HEK293 (cell line): ENCODE measurements around the gene LRP2BP.

Experiments used
- CTCF ChIA-PET: fragments of 350-600 bp; formaldehyde crosslinking; extraction: SDS; loops from one replicate; lab custom pipeline; 2021; ENCODE audit warnings: antibody characterized with exemption; lab: Yijun Ruan, JAX
- POLR2A ChIA-PET: fragments of 300-600 bp; formaldehyde crosslinking; extraction: SDS; loops from one replicate; lab custom pipeline; 2020; ENCODE audit warnings: antibody characterized with exemption, inconsistent platforms; lab: Yijun Ruan, JAX
- H3K27ac ChIP-seq: fragments of 200-500 bp; sonication (Bioruptor generic); 2 replicates; pipeline ENCODE4 v1.5.1; 2014; ENCODE audit warnings: low read depth, low read length, control low read depth, inconsistent platforms; ENCODE audit errors: extremely low read depth
- H3K36me3 ChIP-seq, 2 experiments: fragments of 200-500 bp in 1 of 2; sonication (Bioruptor generic) in 1 of 2; 1 replicate in 1 of 2; 2 replicates in 1 of 2; pipeline ENCODE4 v1.5.1; 2014 to 2017; ENCODE audit warnings: inconsistent platforms in 2 of 2, low read length in 2 of 2; ENCODE audit not compliant: control insufficient read depth in 2 of 2, insufficient read depth in 1 of 2
- H3K4me1 ChIP-seq: fragments of 200-500 bp; sonication (Bioruptor generic); 2 replicates; pipeline ENCODE4 v1.5.1; 2014; ENCODE audit warnings: mild to moderate bottlenecking, low read length, inconsistent platforms; ENCODE audit not compliant: control insufficient read depth, insufficient read depth
- H3K4me3 ChIP-seq: 2 replicates; pipeline ENCODE4 v1.5.1; 2011; ENCODE audit warnings: low read depth, mild to moderate bottlenecking, control low read depth, low read length, moderate library complexity
- H3K9me3 ChIP-seq: fragments of 200-500 bp; sonication (Bioruptor generic); 2 replicates; pipeline ENCODE4 v1.5.1; 2014; ENCODE audit warnings: low read depth, low read length, inconsistent platforms; ENCODE audit not compliant: control insufficient read depth, insufficient read depth
- GLIS1 ChIP-seq: fragments of 450-650 bp; formaldehyde crosslinking; IDR thresholded peaks from 2 replicates; pipeline ENCODE4 v1.5.1; 2016; ENCODE audit warnings: missing biosample characterization, missing genetic modification characterization
- IKZF3 ChIP-seq: fragments of 450-650 bp; IDR thresholded peaks from 2 replicates; pipeline ENCODE4 v1.5.0; 2018; ENCODE audit warnings: missing biosample characterization, mild to moderate bottlenecking, missing genetic modification characterization, moderate library complexity
- KLF1 ChIP-seq: fragments of 450-650 bp; formaldehyde crosslinking; IDR thresholded peaks from 2 replicates; pipeline ENCODE4 v1.5.1; 2016; ENCODE audit warnings: missing biosample characterization, missing genetic modification characterization
- KLF8 ChIP-seq: fragments of 450-650 bp; formaldehyde crosslinking; IDR thresholded peaks from 2 replicates; pipeline ENCODE4 v1.5.1; 2016; ENCODE audit warnings: missing biosample characterization, missing genetic modification characterization
- KLF9 ChIP-seq: fragments of 450-650 bp; formaldehyde crosslinking; IDR thresholded peaks from 2 replicates; pipeline ENCODE4 v1.5.1; 2016; ENCODE audit warnings: missing biosample characterization, missing genetic modification characterization, low read depth
- MYNN ChIP-seq: fragments of 450-650 bp; formaldehyde crosslinking; IDR thresholded peaks from 2 replicates; pipeline ENCODE4 v1.5.1; 2016; ENCODE audit warnings: missing biosample characterization, missing genetic modification characterization, borderline replicate concordance
- PRDM4 ChIP-seq: fragments of 450-650 bp; formaldehyde crosslinking; IDR thresholded peaks from 2 replicates; pipeline ENCODE4 v1.5.1; 2017; ENCODE audit warnings: missing biosample characterization, missing genetic modification characterization
- SETDB1 ChIP-seq: IDR thresholded peaks from one replicate; pipeline ENCODE4 v1.6.1; 2017; ENCODE audit warnings: mild to moderate bottlenecking, low read length, moderate library complexity, mixed read lengths; ENCODE audit not compliant: insufficient read length
- ZBTB1 ChIP-seq: fragments of 450-650 bp; formaldehyde crosslinking; IDR thresholded peaks from 2 replicates; pipeline ENCODE4 v1.5.1; 2016; ENCODE audit warnings: missing biosample characterization, missing genetic modification characterization
- ZNF146 ChIP-seq: fragments of 450-650 bp; formaldehyde crosslinking; IDR thresholded peaks from 2 replicates; pipeline ENCODE4 v1.5.1; 2016; ENCODE audit warnings: missing biosample characterization, missing genetic modification characterization
- ZNF18 ChIP-seq: fragments of 450-650 bp; formaldehyde crosslinking; IDR thresholded peaks from 2 replicates; pipeline ENCODE4 v1.5.1; 2016; ENCODE audit warnings: missing biosample characterization, missing genetic modification characterization
- ZNF2 ChIP-seq: fragments of 450-650 bp; formaldehyde crosslinking; IDR thresholded peaks from 2 replicates; pipeline ENCODE4 v1.5.1; 2016; ENCODE audit warnings: missing biosample characterization, missing genetic modification characterization
- ZNF239 ChIP-seq: fragments of 450-650 bp; formaldehyde crosslinking; IDR thresholded peaks from 2 replicates; pipeline ENCODE4 v1.5.1; 2016; ENCODE audit warnings: missing biosample characterization, missing genetic modification characterization
- ZNF311 ChIP-seq: fragments of 450-650 bp; formaldehyde crosslinking; IDR thresholded peaks from 2 replicates; pipeline ENCODE4 v1.5.1; 2017; ENCODE audit warnings: missing biosample characterization, missing genetic modification characterization, borderline replicate concordance
- ZNF416 ChIP-seq: fragments of 450-650 bp; formaldehyde crosslinking; IDR thresholded peaks from 2 replicates; pipeline ENCODE4 v1.5.1; 2016; ENCODE audit warnings: missing biosample characterization, missing genetic modification characterization
- ZNF423 ChIP-seq: fragments of 450-650 bp; formaldehyde crosslinking; IDR thresholded peaks from 2 replicates; pipeline ENCODE4 v1.5.1; 2016; ENCODE audit warnings: missing biosample characterization, missing genetic modification characterization
- ZNF433 ChIP-seq: fragments of 450-650 bp; formaldehyde crosslinking; IDR thresholded peaks from 2 replicates; pipeline ENCODE4 v1.5.1; 2016; ENCODE audit warnings: missing biosample characterization, missing genetic modification characterization, low read depth
- ZNF473 ChIP-seq: fragments of 450-650 bp; formaldehyde crosslinking; IDR thresholded peaks from 2 replicates; pipeline ENCODE4 v1.5.1; 2017; ENCODE audit warnings: missing biosample characterization, missing genetic modification characterization
- ZNF510 ChIP-seq: fragments of 450-650 bp; formaldehyde crosslinking; IDR thresholded peaks from 2 replicates; pipeline ENCODE4 v1.5.1; 2018; ENCODE audit warnings: mild to moderate bottlenecking, missing genetic modification characterization, missing biosample characterization; ENCODE audit not compliant: insufficient replicate concordance
- ZNF513 ChIP-seq: fragments of 450-650 bp; IDR thresholded peaks from 2 replicates; pipeline ENCODE4 v1.5.1; 2018; ENCODE audit warnings: missing biosample characterization, missing genetic modification characterization
- ZNF530 ChIP-seq: fragments of 450-650 bp; formaldehyde crosslinking; IDR thresholded peaks from 2 replicates; pipeline ENCODE4 v1.5.1; 2016; ENCODE audit warnings: low read depth, missing biosample characterization, missing genetic modification characterization
- ZNF549 ChIP-seq: fragments of 450-650 bp; IDR thresholded peaks from 2 replicates; pipeline ENCODE4 v1.5.1; 2018; ENCODE audit warnings: missing biosample characterization, missing genetic modification characterization, mild to moderate bottlenecking, inconsistent platforms, moderate library complexity
- ZNF558 ChIP-seq: fragments of 450-650 bp; formaldehyde crosslinking; IDR thresholded peaks from 2 replicates; pipeline ENCODE4 v1.5.1; 2016; ENCODE audit warnings: missing biosample characterization, missing genetic modification characterization
- ZNF623 ChIP-seq: fragments of 450-650 bp; formaldehyde crosslinking; IDR thresholded peaks from 2 replicates; pipeline ENCODE4 v1.5.1; 2016; ENCODE audit warnings: missing biosample characterization, missing genetic modification characterization
- ZNF639 ChIP-seq: fragments of 450-650 bp; formaldehyde crosslinking; IDR thresholded peaks from 2 replicates; pipeline ENCODE4 v1.5.1; 2016; ENCODE audit warnings: missing biosample characterization, missing genetic modification characterization
- ZNF747 ChIP-seq: fragments of 450-650 bp; formaldehyde crosslinking; IDR thresholded peaks from 2 replicates; pipeline ENCODE4 v1.5.1; 2016; ENCODE audit warnings: missing biosample characterization, missing genetic modification characterization
- ZNF843 ChIP-seq: fragments of 450-650 bp; formaldehyde crosslinking; IDR thresholded peaks from 2 replicates; pipeline ENCODE4 v1.5.1; 2016; ENCODE audit warnings: missing biosample characterization, missing genetic modification characterization
- ZSCAN16 ChIP-seq: fragments of 450-650 bp; formaldehyde crosslinking; IDR thresholded peaks from 2 replicates; pipeline ENCODE4 v1.5.1; 2016; ENCODE audit warnings: missing biosample characterization, missing genetic modification characterization
- ZSCAN30 ChIP-seq: fragments of 450-650 bp; IDR thresholded peaks from 2 replicates; pipeline ENCODE4 v1.5.1; 2018; ENCODE audit warnings: missing biosample characterization, mild to moderate bottlenecking, missing genetic modification characterization, moderate library complexity

The LRP2BP gene

GRCh38 chr4:185374573-185374972 is 21.2 kb downstream of the LRP2BP start:
- no peak for TF ChIP-seq GLIS1
- no peak for TF ChIP-seq ZNF549 (tag by site-specific recombination)
- no peak for TF ChIP-seq ZNF510 (tag by site-specific recombination)
- no peak for TF ChIP-seq ZBTB1 (tag by site-specific recombination)
- TF ChIP-seq ZNF416 (tag by site-specific recombination) = no peak
- no peak for TF ChIP-seq ZNF423 (tag by site-specific recombination)
- no peak for TF ChIP-seq ZNF146 (tag by site-specific recombination)
- TF ChIP-seq ZNF623 (tag by site-specific recombination) = no peak
- no peak for TF ChIP-seq ZNF239 (tag by site-specific recombination)
- TF ChIP-seq PRDM4 = no peak
- TF ChIP-seq, all 188 proteins: peak for 0
- H3K4me3 ChIP-seq = no peak overlapping the region
- H3K9me3 ChIP-seq = no peaks in the 10 kb centered on the region
- peaks cover 0 to 50% of the 10 kb centered on the region in 2 experiments; a peak in 1 of 3 replicates for H3K36me3 ChIP-seq
- H3K4me1 ChIP-seq = no peaks in the 10 kb centered on the region
- ChIA-PET POLR2A (no interaction called here), CTCF (no interaction called here)
- H3K27ac ChIP-seq = no peak overlapping the region

GRCh38 chr4:185374027-185374426 is 21.7 kb downstream of the LRP2BP start:
- TF ChIP-seq ZNF747 (tag by site-specific recombination) = no peak
- TF ChIP-seq ZNF311 (tag by site-specific recombination) = no peak
- no peak for TF ChIP-seq KLF8 (tag by site-specific recombination)
- TF ChIP-seq ZNF639 = no peak
- Histone ChIP-seq H3K36me3 (peaks cover 0 to 50% of the 10 kb centered on the region in 2 experiments; a peak in 2 of 3 replicates), H3K4me3 (no peak overlapping the region), H3K27ac (no peak overlapping the region), H3K9me3 (no peaks in the 10 kb centered on the region), H3K4me1 (no peaks in the 10 kb centered on the region)
- POLR2A ChIA-PET = no interaction called here
- CTCF ChIA-PET = no interaction called here

GRCh38 chr4:185371702-185372101 is 24.0 kb downstream of the LRP2BP start:
- no peaks in the 10 kb centered on the region for H3K9me3 ChIP-seq
- H3K4me3 ChIP-seq = no peak overlapping the region
- ChIA-PET CTCF (no interaction called here), POLR2A (no interaction called here)
- peaks cover 0 to 37% of the 10 kb centered on the region in 2 experiments; a peak in 2 of 3 replicates for H3K36me3 ChIP-seq
- no peaks in the 10 kb centered on the region for H3K4me1 ChIP-seq
- H3K27ac ChIP-seq = no peak overlapping the region
- no peak for TF ChIP-seq ZSCAN16
- no peak for TF ChIP-seq ZNF473 (tag by site-specific recombination)
- no peak for TF ChIP-seq MYNN (tag by site-specific recombination)
- no peak for TF ChIP-seq ZNF513 (tag by site-specific recombination)
- no peak for TF ChIP-seq IKZF3 (tag by site-specific recombination)
- no peak for TF ChIP-seq ZSCAN30 (tag by site-specific recombination)
- TF ChIP-seq ZNF433 (tag by site-specific recombination) = no peak
- TF ChIP-seq ZNF2 = no peak
- TF ChIP-seq KLF9 (tag by site-specific recombination) = no peak
- no peak for TF ChIP-seq ZNF843 (tag by site-specific recombination)
- TF ChIP-seq ZNF530 (tag by site-specific recombination) = no peak
- no peak for TF ChIP-seq KLF1 (tag by site-specific recombination)
- TF ChIP-seq SETDB1 = no peak
- no peak for TF ChIP-seq ZNF18 (tag by site-specific recombination)
- TF ChIP-seq ZNF558 (tag by site-specific recombination) = no peak
